Parathyroid adenoma (tissue), 2 donors: Measurements from ENCODE around the gene VPS41.

Experiments used
- H2AFZ ChIP-seq: fragments of 300-600 bp; sonication (generic); one replicate; pipeline ENCODE4 v1.7.0; 2017; ENCODE audit warnings: antibody characterized with exemption, mild to moderate bottlenecking
- H3K27ac ChIP-seq: fragments of 300-600 bp; sonication (generic); one replicate; pipeline ENCODE4 v1.7.0; 2017
- H3K27me3 ChIP-seq: fragments of 300-600 bp; sonication (generic); one replicate; pipeline ENCODE4 v1.7.0; 2017; ENCODE audit warnings: low read length; ENCODE audit not compliant: control insufficient read depth, insufficient read depth
- H3K36me3 ChIP-seq: fragments of 300-600 bp; sonication (generic); one replicate; pipeline ENCODE4 v1.7.0; 2017; ENCODE audit warnings: low read length; ENCODE audit not compliant: control insufficient read depth, insufficient read depth
- H3K4me1 ChIP-seq: fragments of 300-600 bp; sonication (generic); one replicate; pipeline ENCODE4 v1.7.0; 2017; ENCODE audit warnings: control low read depth
- H3K4me2 ChIP-seq: fragments of 300-600 bp; sonication (generic); one replicate; pipeline ENCODE4 v1.7.0; 2017; ENCODE audit warnings: low read length
- H3K4me3 ChIP-seq: fragments of 300-600 bp; sonication (generic); one replicate; pipeline ENCODE4 v1.7.0; 2017; ENCODE audit warnings: low read depth, low read length
- H3K79me2 ChIP-seq: fragments of 300-600 bp; sonication (generic); one replicate; pipeline ENCODE4 v1.7.0; 2017; ENCODE audit warnings: control low read depth
- H3K9ac ChIP-seq: fragments of 300-600 bp; sonication (generic); one replicate; pipeline ENCODE4 v1.7.0; 2017; ENCODE audit warnings: mild to moderate bottlenecking
- H3K9me3 ChIP-seq: fragments of 300-600 bp; sonication (generic); one replicate; pipeline ENCODE4 v1.7.0; 2017; ENCODE audit warnings: low read length; ENCODE audit not compliant: control insufficient read depth
- CTCF ChIP-seq: fragments of 300-600 bp; sonication (generic); IDR thresholded peaks from one replicate; pipeline ENCODE4 v1.7.0; 2017; ENCODE audit warnings: antibody characterized with exemption, mild to moderate bottlenecking
- donor health status: primary hyperparathyroidism.

VPS41 gene

DNA sequence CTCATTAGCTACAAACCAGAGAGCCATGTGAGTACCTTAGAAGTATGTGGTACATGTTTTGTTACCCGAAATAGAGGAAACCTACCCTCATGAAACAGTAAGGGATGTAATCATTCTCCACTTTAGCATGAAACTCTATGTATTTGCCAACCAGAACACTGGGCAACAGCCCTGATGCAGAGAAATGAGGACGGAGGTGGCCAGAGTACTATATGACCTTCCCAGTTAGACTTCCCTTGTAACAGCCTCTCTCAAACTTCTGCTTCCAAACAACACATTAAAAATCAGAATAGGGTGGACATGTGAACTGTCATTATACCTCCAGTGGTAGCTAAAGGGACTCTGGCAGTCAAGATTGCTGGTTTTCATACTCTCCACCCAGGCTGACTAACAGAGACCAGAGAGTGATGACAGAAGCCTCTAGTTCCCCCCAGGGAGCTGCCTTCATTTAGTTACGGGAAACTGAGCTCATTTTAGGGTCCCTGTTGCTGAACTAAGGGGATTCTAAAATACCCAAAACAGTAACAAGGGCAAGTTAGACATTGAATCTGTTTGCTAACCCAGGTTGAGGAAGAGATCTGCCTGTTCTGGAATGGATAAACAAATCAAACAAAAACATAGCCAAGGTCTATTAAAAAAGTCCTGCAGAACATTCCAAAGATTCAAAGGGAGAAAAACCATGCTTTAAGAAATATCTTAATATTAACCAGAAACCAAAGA is 83.1 kb downstream of the VPS41 start:
- no peak for TF ChIP-seq CTCF
- H3K36me3 ChIP-seq: no peaks in the 10 kb centered on the region
- H3K4me2 ChIP-seq: no peak overlapping the region
- H3K27ac ChIP-seq: no peak overlapping the region
- H3K9ac ChIP-seq: no peak overlapping the region
- H3K9me3 ChIP-seq: no peaks in the 10 kb centered on the region
- no peaks in the 10 kb centered on the region for H3K4me1 ChIP-seq
- H3K79me2 ChIP-seq: peaks cover 2% of the 10 kb centered on the region
- no peaks in the 10 kb centered on the region for H3K27me3 ChIP-seq
- H2AFZ ChIP-seq: no peak overlapping the region
- H3K4me3 ChIP-seq: no peak overlapping the region

GRCh38 chr7:38824948-38825347 is 84.0 kb downstream of the VPS41 start:
- Histone ChIP-seq H3K27ac (no peak overlapping the region), H3K4me1 (no peaks in the 10 kb centered on the region), H3K9me3 (no peaks in the 10 kb centered on the region), H3K4me2 (no peak overlapping the region), H3K9ac (no peak overlapping the region), H3K4me3 (no peak overlapping the region), H3K79me2 (peaks cover 2% of the 10 kb centered on the region), H3K27me3 (no peaks in the 10 kb centered on the region), H2AFZ (no peak overlapping the region), H3K36me3 (no peaks in the 10 kb centered on the region)
- no peak for TF ChIP-seq CTCF

- H2AFZ ChIP-seq: no peak overlapping the region
- no peak for TF ChIP-seq CTCF
- no peaks in the 10 kb centered on the region for H3K4me1 ChIP-seq
- H3K27ac ChIP-seq: no peak overlapping the region
- no peak overlapping the region for H3K4me2 ChIP-seq
- H3K9me3 ChIP-seq: no peaks in the 10 kb centered on the region
- peaks cover 2% of the 10 kb centered on the region for H3K79me2 ChIP-seq
- no peaks in the 10 kb centered on the region for H3K27me3 ChIP-seq
- H3K4me3 ChIP-seq: no peak overlapping the region
- no peaks in the 10 kb centered on the region for H3K36me3 ChIP-seq
- H3K9ac ChIP-seq: no peak overlapping the region
Measured at GRCh38 chr7:38822549-38822948, 86.4 kb downstream of the VPS41 start.

- H2AFZ ChIP-seq: no peak overlapping the region
Measured at GRCh38 chr7:38820571-38820970, 88.4 kb downstream of the VPS41 start.

More at GRCh38 chr7:38820571-38820970, 88.4 kb downstream of the VPS41 start:
- TF ChIP-seq CTCF: no peak
- Histone ChIP-seq H3K36me3 (no peaks in the 10 kb centered on the region), H3K4me2 (no peak overlapping the region), H3K4me1 (no peaks in the 10 kb centered on the region), H3K79me2 (peaks cover 4% of the 10 kb centered on the region), H3K9ac (no peak overlapping the region), H3K27ac (no peak overlapping the region), H3K27me3 (no peaks in the 10 kb centered on the region), H3K4me3 (no peak overlapping the region), H3K9me3 (no peaks in the 10 kb centered on the region)
